H9 (cell line): ENCODE data around the gene GGCX. TPM values are rescaled to one million over a fixed set of nuclear protein-coding genes. Genes with fewer than 3 reads are reported as not detected.

Experiments used
- DNase-seq: peaks from one replicate; pipeline ENCODE4 v3.0.0-alpha.2; 2017
- H2AFZ ChIP-seq: one replicate; pipeline ENCODE4 v1.6.1; 2013; ENCODE audit warnings: mild to moderate bottlenecking, low read length, control low read depth, moderate library complexity
- H2AK5ac ChIP-seq: 2 replicates; pipeline ENCODE4 v1.6.1; 2013; ENCODE audit warnings: low read length, control low read depth, mixed read lengths; ENCODE audit not compliant: insufficient read length
- H2BK120ac ChIP-seq: one replicate; pipeline ENCODE4 v1.6.1; 2013; ENCODE audit warnings: low read depth, mild to moderate bottlenecking, low read length, control low read depth, inconsistent platforms; ENCODE audit not compliant: poor library complexity, severe bottlenecking
- H2BK12ac ChIP-seq: 2 replicates; pipeline ENCODE4 v1.6.1; 2013; ENCODE audit warnings: low read length, control low read depth, mixed read lengths, low read depth; ENCODE audit not compliant: insufficient read length
- H2BK15ac ChIP-seq: 2 replicates; pipeline ENCODE4 v1.6.1; 2013; ENCODE audit warnings: low read depth, low read length, control low read depth
- H2BK20ac ChIP-seq: one replicate; pipeline ENCODE4 v1.6.1; 2013; ENCODE audit warnings: low read depth, mild to moderate bottlenecking, low read length, control low read depth, inconsistent platforms; ENCODE audit not compliant: poor library complexity, severe bottlenecking
- H2BK5ac ChIP-seq: 2 replicates; pipeline ENCODE4 v1.6.1; 2013; ENCODE audit warnings: low read length, control low read depth, mixed read lengths; ENCODE audit not compliant: insufficient read length
- H3K14ac ChIP-seq: 2 replicates; pipeline ENCODE4 v1.6.1; 2013; ENCODE audit warnings: low read length, control low read depth; ENCODE audit not compliant: insufficient read depth
- H3K18ac ChIP-seq: 2 replicates; pipeline ENCODE4 v1.6.1; 2013; ENCODE audit warnings: low read depth, mild to moderate bottlenecking, mixed read lengths, low read length, control low read depth; ENCODE audit not compliant: insufficient read length
- H3K23ac ChIP-seq: 2 replicates; pipeline ENCODE4 v1.6.1; 2013; ENCODE audit warnings: low read length, control low read depth, mixed read lengths, low read depth; ENCODE audit not compliant: insufficient read length
- H3K23me2 ChIP-seq: 2 replicates; pipeline ENCODE4 v1.6.1; 2013; ENCODE audit warnings: low read depth, mild to moderate bottlenecking, mixed read lengths, low read length, control low read depth; ENCODE audit not compliant: insufficient read length, poor library complexity, severe bottlenecking
- H3K27ac ChIP-seq: 2 replicates; pipeline ENCODE4 v1.5.1; 2013; ENCODE audit warnings: low read length, control low read depth, mixed read lengths, low read depth; ENCODE audit not compliant: insufficient read length
- H3K27me3 ChIP-seq: 2 replicates; pipeline ENCODE4 v1.6.1; 2013; ENCODE audit warnings: low read length, control low read depth, inconsistent platforms; ENCODE audit not compliant: insufficient read depth
- H3K4ac ChIP-seq: 2 replicates; pipeline ENCODE4 v1.6.1; 2013; ENCODE audit warnings: low read depth, mild to moderate bottlenecking, control low read depth, inconsistent platforms, low read length, moderate library complexity
- H3K4me1 ChIP-seq: 2 replicates; pipeline ENCODE4 v1.6.1; 2013; ENCODE audit warnings: low read length, control low read depth, inconsistent platforms; ENCODE audit not compliant: insufficient read depth
- H3K4me2 ChIP-seq: 2 replicates; pipeline ENCODE4 v1.6.1; 2013; ENCODE audit warnings: low read length, control low read depth, mixed read lengths; ENCODE audit not compliant: insufficient read length, insufficient read depth
- H3K56ac ChIP-seq: 2 replicates; pipeline ENCODE4 v1.6.1; 2013; ENCODE audit warnings: low read depth, mild to moderate bottlenecking, mixed read lengths, low read length, control low read depth; ENCODE audit not compliant: insufficient read length
- H3K79me1 ChIP-seq: 2 replicates; pipeline ENCODE4 v1.6.1; 2013; ENCODE audit warnings: low read depth, mild to moderate bottlenecking, moderate library complexity, low read length, control low read depth, inconsistent platforms; ENCODE audit not compliant: insufficient read depth, poor library complexity, severe bottlenecking
- H3K79me2 ChIP-seq: 2 replicates; pipeline ENCODE4 v1.6.1; 2013; ENCODE audit warnings: low read length, control low read depth, inconsistent platforms; ENCODE audit not compliant: insufficient read depth
- H3K9ac ChIP-seq: 2 replicates; pipeline ENCODE4 v1.6.1; 2013; ENCODE audit warnings: low read length, control low read depth, mixed read lengths; ENCODE audit not compliant: insufficient read length; ENCODE audit errors: extremely low read depth
- H3K9me3 ChIP-seq: one replicate; pipeline ENCODE4 v1.6.1; 2013; ENCODE audit warnings: low read depth, low read length, inconsistent platforms; ENCODE audit not compliant: control insufficient read depth
- H3T11ph ChIP-seq: one replicate; pipeline ENCODE4 v1.6.1; 2013; ENCODE audit warnings: mild to moderate bottlenecking, low read length, control low read depth, inconsistent platforms
- H4K20me1 ChIP-seq: one replicate; pipeline ENCODE4 v1.6.1; 2013; ENCODE audit not compliant: control insufficient read depth, insufficient read length, insufficient read depth
- H4K5ac ChIP-seq: 2 replicates; pipeline ENCODE4 v1.6.1; 2013; ENCODE audit warnings: low read depth, mild to moderate bottlenecking, mixed read lengths, low read length, control low read depth; ENCODE audit not compliant: insufficient read length
- H4K8ac ChIP-seq: replicated peaks from 2 replicates; pipeline ENCODE4 v1.6.1; 2013; ENCODE audit warnings: low read length, control low read depth, mixed read lengths, low read depth; ENCODE audit not compliant: insufficient read length
- H4K91ac ChIP-seq: 2 replicates; pipeline ENCODE4 v1.6.1; 2013; ENCODE audit warnings: low read depth, mild to moderate bottlenecking, moderate library complexity, mixed read lengths, low read length, control low read depth; ENCODE audit not compliant: insufficient read length
- H3K27ac Mint-ChIP-seq, 3 experiments: 2 replicates in 2 of 3; 3 replicates in 1 of 3; pipeline ENCODE4 v1.8.0; 2020 to 2021; ENCODE audit warnings: mixed read lengths in 3 of 3, mild to moderate bottlenecking in 1 of 3, moderate library complexity in 1 of 3
- H3K27me3 Mint-ChIP-seq: 2 replicates; pipeline ENCODE4 v1.8.0; 2021; ENCODE audit warnings: low read depth, mild to moderate bottlenecking, moderate library complexity, mixed read lengths
- H3K36me3 Mint-ChIP-seq, 3 experiments: 2 replicates in 2 of 3; 3 replicates in 1 of 3; pipeline ENCODE4 v1.8.0; 2020 to 2021; ENCODE audit warnings: low read depth in 3 of 3, mixed read lengths in 3 of 3; ENCODE audit not compliant: insufficient read depth in 1 of 3
- H3K4me1 Mint-ChIP-seq, 2 experiments: 2 replicates each; pipeline ENCODE4 v1.8.0; 2020; ENCODE audit warnings: mixed read lengths in 2 of 2
- H3K4me3 Mint-ChIP-seq, 2 experiments: 2 replicates in 1 of 2; 3 replicates in 1 of 2; pipeline ENCODE4 v1.8.0; 2020 to 2021; ENCODE audit warnings: mild to moderate bottlenecking in 2 of 2, mixed read lengths in 2 of 2, moderate library complexity in 1 of 2
- H3K9me3 Mint-ChIP-seq, 2 experiments: 2 replicates in 1 of 2; 3 replicates in 1 of 2; pipeline ENCODE4 v1.8.0; 2020; ENCODE audit warnings: mild to moderate bottlenecking in 2 of 2, mixed read lengths in 2 of 2, moderate library complexity in 1 of 2
- WGBS: extraction: QIAGEN DNeasy Blood & Tissue Kit; methylation state at CpG from one replicate; pipeline ENCODE4 v1.1.7; 2013; ENCODE audit warnings: missing lambda C conversion rate, low lambda C conversion rate, mixed read lengths; ENCODE audit not compliant: insufficient read length; ENCODE audit errors: extremely low coverage; 5-methylcytosine and 5-hydroxymethylcytosine counted together
- total RNA-seq: library from RNA; stranded (reverse); gene quantifications from 2 replicates; pipeline ENCODE4 v1.2.1, GENCODE V29; 2021
- TF ChIP-seq, protein P1 (sequence below): fragments of 200-600 bp; sonication (generic); conservative IDR thresholded peaks from 3 replicates; pipeline ENCODE4 v1.8.0; 2021; ENCODE audit warnings: antibody characterized with exemption, mild to moderate bottlenecking

Gene GGCX
- total RNA-seq, 1 experiment from 2014 or later = 32.9 TPM

DNA sequence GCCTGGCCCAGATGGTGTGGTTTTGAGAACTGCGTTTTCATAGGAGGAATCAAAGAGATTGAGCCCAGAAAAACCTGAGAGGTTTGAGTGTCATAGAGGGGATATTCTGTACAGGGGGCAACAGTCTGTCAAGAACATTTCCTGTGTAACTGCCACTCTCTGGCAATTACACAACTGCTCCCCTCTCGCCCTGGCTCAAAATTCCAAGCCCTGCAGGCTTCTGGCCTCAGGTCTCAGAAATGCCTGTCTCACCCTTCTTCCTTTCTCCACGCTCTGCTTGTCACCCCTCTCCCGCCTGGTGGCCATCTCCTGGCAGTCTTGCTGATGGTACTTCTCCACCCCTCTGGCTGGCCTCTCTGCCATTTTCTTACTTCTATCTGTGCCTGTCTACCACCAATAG is 26.9 kb upstream of the GGCX start:
- H3K36me3 Mint-ChIP-seq = no peaks in the 10 kb centered on the region; a peak in 2 of 7 replicates
- no CpG with 5 or more reads among the region's 4 CpGs for WGBS
- no peak overlapping the region for H2BK20ac ChIP-seq
- peaks cover 0 to 2% of the 10 kb centered on the region in 2 experiments; a peak in 1 of 4 replicates for H3K4me1 Mint-ChIP-seq
- no peak overlapping the region for H2AK5ac ChIP-seq
- no peak overlapping the region for H2AFZ ChIP-seq
- H3K14ac ChIP-seq = no peak overlapping the region
- no peak overlapping the region for H3K23ac ChIP-seq
- H4K20me1 ChIP-seq = no peaks in the 10 kb centered on the region
- no peak overlapping the region for H3T11ph ChIP-seq
- no peaks in the 10 kb centered on the region; a peak in 1 of 5 replicates for H3K9me3 Mint-ChIP-seq
- no peak overlapping the region for H3K4ac ChIP-seq
- H3K27me3 ChIP-seq = peaks cover 5% of the 10 kb centered on the region; the same call in 1 of the 2 replicates
- H3K56ac ChIP-seq = no peak overlapping the region
- no peaks in the 10 kb centered on the region; the same call in 1 of the 2 replicates for H3K4me1 ChIP-seq
- no peaks in the 10 kb centered on the region for H3K79me2 ChIP-seq
- no peak overlapping the region for H2BK12ac ChIP-seq
- no peak overlapping the region for H3K27ac Mint-ChIP-seq
- no peak for DNase-seq
- TF ChIP-seq, protein P1, sequence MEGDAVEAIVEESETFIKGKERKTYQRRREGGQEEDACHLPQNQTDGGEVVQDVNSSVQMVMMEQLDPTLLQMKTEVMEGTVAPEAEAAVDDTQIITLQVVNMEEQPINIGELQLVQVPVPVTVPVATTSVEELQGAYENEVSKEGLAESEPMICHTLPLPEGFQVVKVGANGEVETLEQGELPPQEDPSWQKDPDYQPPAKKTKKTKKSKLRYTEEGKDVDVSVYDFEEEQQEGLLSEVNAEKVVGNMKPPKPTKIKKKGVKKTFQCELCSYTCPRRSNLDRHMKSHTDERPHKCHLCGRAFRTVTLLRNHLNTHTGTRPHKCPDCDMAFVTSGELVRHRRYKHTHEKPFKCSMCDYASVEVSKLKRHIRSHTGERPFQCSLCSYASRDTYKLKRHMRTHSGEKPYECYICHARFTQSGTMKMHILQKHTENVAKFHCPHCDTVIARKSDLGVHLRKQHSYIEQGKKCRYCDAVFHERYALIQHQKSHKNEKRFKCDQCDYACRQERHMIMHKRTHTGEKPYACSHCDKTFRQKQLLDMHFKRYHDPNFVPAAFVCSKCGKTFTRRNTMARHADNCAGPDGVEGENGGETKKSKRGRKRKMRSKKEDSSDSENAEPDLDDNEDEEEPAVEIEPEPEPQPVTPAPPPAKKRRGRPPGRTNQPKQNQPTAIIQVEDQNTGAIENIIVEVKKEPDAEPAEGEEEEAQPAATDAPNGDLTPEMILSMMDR = no peak
- H3K4me3 Mint-ChIP-seq = no peak overlapping the region
- no peak overlapping the region for H2BK120ac ChIP-seq
- no peak overlapping the region for H4K91ac ChIP-seq
- H4K8ac ChIP-seq = no peak overlapping the region
- peaks cover 7% of the 10 kb centered on the region for H3K23me2 ChIP-seq
- H2BK15ac ChIP-seq = no peak overlapping the region
- H3K18ac ChIP-seq = no peak overlapping the region
- no peaks in the 10 kb centered on the region for H3K79me1 ChIP-seq
- no peaks in the 10 kb centered on the region for H3K9me3 ChIP-seq
- no peak overlapping the region for H2BK5ac ChIP-seq
- no peak overlapping the region for H4K5ac ChIP-seq
- no peak overlapping the region for H3K9ac ChIP-seq
- no peak overlapping the region for H3K4me2 ChIP-seq
- H3K27ac ChIP-seq = no peak overlapping the region
- peaks cover 36% of the 10 kb centered on the region for H3K27me3 Mint-ChIP-seq
